Body of pancreas (tissue), 4 donors: Measurements from ENCODE around the gene ANKRD11. TPM values are rescaled to one million over a fixed set of nuclear protein-coding genes. Genes with fewer than 3 reads are reported as not detected.

Source experiments
- ATAC-seq: fragments of 150-250 bp; one replicate; pipeline ENCODE4 v1.9.1; 2016
- DNase-seq, 4 donors: peaks; one replicate each; pipeline ENCODE4 v3.0.0-alpha.2; 2019
- H3K27ac ChIP-seq, 4 donors: fragments of 200-600 bp; sonication (generic); 1 replicate in 3 of 4; 2 replicates in 1 of 4; pipeline versions ENCODE4 v1.5.1 to v1.6.1; 2016 to 2019; ENCODE audit warnings: mild to moderate bottlenecking in 1 of 4, mixed read lengths in 1 of 4, moderate library complexity in 1 of 4
- H3K27me3 ChIP-seq, 2 donors: fragments of 200-600 bp; sonication (generic); one replicate each; pipeline ENCODE4 v1.6.0; 2016; ENCODE audit warnings: mild to moderate bottlenecking in 1 of 2
- H3K36me3 ChIP-seq, 2 donors: fragments of 200-600 bp; sonication (generic); replicated peaks in 1 of 2; 2 replicates each; pipeline ENCODE4 v1.5.1; 2016; ENCODE audit warnings: low read depth in 2 of 2; ENCODE audit not compliant: insufficient read depth in 1 of 2
- H3K4me1 ChIP-seq: fragments of 200-600 bp; sonication (generic); one replicate; pipeline ENCODE4 v1.6.0; 2016
- H3K4me3 ChIP-seq, 2 donors: fragments of 200-600 bp; sonication (generic); 1 replicate in 1 of 2; 2 replicates in 1 of 2; pipeline ENCODE4 v1.5.1; 2016 to 2019
- H3K9me3 ChIP-seq, 3 donors: fragments of 200-600 bp; sonication (generic); 1 replicate in 2 of 3; 2 replicates in 1 of 3; pipeline ENCODE4 v1.5.1; 2016
- POLR2A ChIP-seq, 3 donors: fragments of 450-650 bp; IDR thresholded peaks; one replicate each; pipeline ENCODE4 v1.6.1; 2016; ENCODE audit warnings: antibody characterized with exemption in 3 of 3, mild to moderate bottlenecking in 2 of 3
- WGBS, 2 donors: methylation state at CpG; one replicate each; pipeline ENCODE4 v1.1.5; 2017; 5-methylcytosine and 5-hydroxymethylcytosine counted together
- intact Hi-C: fragments of 100-400 bp; cut with DNase I; formaldehyde crosslinking; loops from one replicate; pipeline ENCODE4 v1.15.1; 2023
- total RNA-seq, 2 donors: library from RNA; depleted of rRNA; stranded (reverse); fragments of >200 nt; gene quantifications; one replicate each; pipeline ENCODE4 v1.1.0, GENCODE V29; 2016
- TF ChIP-seq, protein P1 (sequence below), 7 experiments: fragments of 450-650 bp in 4 of 7; fragments of 200-600 bp in 3 of 7; sonication (generic) in 3 of 7; IDR thresholded peaks; one replicate each; pipeline ENCODE4 v1.5.1; 2016 to 2019; ENCODE audit warnings: antibody characterized with exemption in 7 of 7

ANKRD11 gene
- total RNA-seq, 2 donors from 2014 or later = 52.1 to 97.9 TPM

DNA sequence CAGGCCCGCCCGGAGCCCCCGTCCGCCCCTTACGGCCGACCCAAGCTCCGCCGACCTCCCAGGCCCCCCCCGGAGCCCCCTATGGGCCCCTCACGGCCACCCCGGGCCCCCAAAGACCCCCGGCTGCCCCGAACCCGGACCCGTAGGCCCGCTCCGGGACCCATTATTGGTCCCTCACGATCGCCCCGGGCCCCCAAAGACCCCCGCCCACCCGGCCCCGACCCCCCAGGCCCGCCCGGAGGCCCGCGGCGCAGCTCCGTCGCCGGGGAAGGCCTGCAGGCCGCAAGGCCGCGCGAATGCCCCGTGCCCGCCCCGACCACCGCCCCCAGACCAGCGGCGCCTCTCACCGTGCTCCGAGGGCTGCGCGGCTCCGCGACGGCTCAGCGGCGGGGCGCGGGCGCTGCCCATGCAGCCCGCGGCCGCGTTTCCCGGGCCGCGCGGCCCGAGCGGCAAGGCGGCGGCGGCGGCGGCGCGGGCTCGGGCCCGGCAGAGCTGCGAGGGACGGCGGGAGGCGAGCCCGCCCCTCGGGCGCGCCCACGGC, 393 bp downstream of the ANKRD11 start:
- DNase-seq (peak in 1 of 4 donors; percentile 35), ATAC-seq (no peak)
- Histone ChIP-seq H3K27ac (peak overlapping the region; percentile 91 to 99 (median 96)), H3K4me1 (peaks cover 51% of the 10 kb centered on the region), H3K27me3 (no peaks in the 10 kb centered on the region), H3K4me3 (peak overlapping the region; percentile 38 to 67), H3K36me3 (no peaks in the 10 kb centered on the region), H3K9me3 (no peaks in the 10 kb centered on the region)
- 0% methylated on average over 5 of the region's 81 CpGs; no CpG with 5 or more reads in 1 of the 2 donors for WGBS, 2 donors
- intact Hi-C loops = loop anchor here (10.0 kb wide), 1 partner anchor 75 kb away; no protein-coding TSS in a partner anchor
- no peak for TF ChIP-seq POLR2A (IDR thresholded peaks at IDR 0.05)
- TF ChIP-seq, protein P1, sequence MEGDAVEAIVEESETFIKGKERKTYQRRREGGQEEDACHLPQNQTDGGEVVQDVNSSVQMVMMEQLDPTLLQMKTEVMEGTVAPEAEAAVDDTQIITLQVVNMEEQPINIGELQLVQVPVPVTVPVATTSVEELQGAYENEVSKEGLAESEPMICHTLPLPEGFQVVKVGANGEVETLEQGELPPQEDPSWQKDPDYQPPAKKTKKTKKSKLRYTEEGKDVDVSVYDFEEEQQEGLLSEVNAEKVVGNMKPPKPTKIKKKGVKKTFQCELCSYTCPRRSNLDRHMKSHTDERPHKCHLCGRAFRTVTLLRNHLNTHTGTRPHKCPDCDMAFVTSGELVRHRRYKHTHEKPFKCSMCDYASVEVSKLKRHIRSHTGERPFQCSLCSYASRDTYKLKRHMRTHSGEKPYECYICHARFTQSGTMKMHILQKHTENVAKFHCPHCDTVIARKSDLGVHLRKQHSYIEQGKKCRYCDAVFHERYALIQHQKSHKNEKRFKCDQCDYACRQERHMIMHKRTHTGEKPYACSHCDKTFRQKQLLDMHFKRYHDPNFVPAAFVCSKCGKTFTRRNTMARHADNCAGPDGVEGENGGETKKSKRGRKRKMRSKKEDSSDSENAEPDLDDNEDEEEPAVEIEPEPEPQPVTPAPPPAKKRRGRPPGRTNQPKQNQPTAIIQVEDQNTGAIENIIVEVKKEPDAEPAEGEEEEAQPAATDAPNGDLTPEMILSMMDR (IDR thresholded peaks at IDR 0.05) = no peak

DNA sequence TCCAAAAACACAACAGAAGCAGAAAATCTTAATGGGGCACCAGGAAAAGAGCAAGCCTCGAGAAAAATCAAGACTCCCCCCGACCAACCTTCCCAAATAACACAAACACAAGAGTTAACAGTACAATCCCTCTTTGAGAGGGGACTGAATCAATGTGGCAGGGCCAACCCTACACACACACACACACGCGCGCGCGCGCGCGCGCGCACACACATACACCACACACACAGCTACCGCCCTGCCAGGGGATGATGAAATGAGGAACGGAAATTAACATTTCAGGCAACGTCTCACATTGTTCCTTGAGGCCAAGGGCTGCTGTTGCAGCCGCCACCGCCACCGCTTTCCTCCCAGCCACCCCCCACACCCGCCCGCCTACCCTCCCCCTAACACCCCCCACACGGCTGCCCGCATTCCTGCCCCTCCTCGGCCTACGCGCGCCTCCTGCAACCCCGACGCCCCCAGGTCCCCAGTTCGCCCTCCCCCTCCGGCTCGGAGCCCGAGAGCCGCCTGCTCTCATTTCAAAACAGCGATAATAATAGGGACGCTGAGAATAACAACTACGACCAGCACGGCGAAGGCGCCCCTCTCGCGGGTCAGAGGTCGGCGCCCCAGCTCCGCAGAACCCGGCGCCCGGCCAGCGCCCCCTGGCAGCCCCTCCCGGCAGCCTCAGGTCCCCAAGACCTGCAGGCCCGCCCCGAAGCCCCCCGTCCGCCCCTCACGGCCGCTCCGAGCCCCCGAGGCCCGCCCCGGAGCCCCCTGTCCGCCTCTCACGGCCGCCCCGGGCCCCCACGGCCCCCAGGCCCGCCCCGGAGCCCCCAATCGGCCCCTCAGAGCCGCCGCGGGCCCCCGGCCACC, 1.1 kb downstream of the ANKRD11 start:
- Histone ChIP-seq H3K4me1 (peaks cover 58% of the 10 kb centered on the region), H3K27ac (peak overlapping the region; percentile 91 to 99 (median 96)), H3K4me3 (peak overlapping the region; percentile 38 to 67), H3K36me3 (no peaks in the 10 kb centered on the region), H3K27me3 (no peaks in the 10 kb centered on the region), H3K9me3 (no peaks in the 10 kb centered on the region)
- 0% methylated on average over 22 to 54 of the region's 71 CpGs for WGBS, 2 donors
- TF ChIP-seq, protein P1 (IDR thresholded peaks at IDR 0.05) = peak in 5 of 7 experiments; percentile 27 to 73 (median 45)
- TF ChIP-seq POLR2A (IDR thresholded peaks at IDR 0.05) = peak in 2 of 3 donors; percentile 63 to 75
- ATAC-seq = peak; percentile 40
- intact Hi-C loops = loop anchor here (10.0 kb wide), 1 partner anchor 74 kb away; no protein-coding TSS in a partner anchor
- peak; percentile 81 to 93 (median 88) for DNase-seq

DNA sequence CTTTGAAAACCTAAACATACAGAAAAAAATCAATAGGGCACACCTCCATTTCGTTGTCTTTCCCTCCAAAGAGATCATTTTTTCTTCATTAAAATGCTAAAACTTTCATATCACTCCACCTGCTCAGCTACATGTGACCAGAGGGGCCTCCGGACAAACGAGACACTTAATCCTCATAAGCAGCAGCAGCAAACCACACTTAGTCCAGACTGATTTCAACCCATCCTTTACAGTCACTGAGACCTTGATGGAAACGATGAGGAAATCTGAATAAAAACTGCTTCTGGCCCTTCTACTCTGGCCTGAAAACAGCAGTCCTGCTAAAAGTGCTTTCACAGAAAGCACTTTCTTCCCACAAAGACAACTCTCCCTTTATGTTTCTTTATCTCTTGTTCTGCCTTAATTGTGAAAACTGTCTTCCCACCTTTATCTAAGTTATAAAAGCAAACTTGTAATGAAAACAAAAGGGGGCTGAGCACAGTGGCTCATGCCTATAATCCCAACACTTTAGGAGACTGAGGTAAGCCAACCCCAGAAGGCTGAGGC, 4.6 kb downstream of the ANKRD11 start:
- Histone ChIP-seq H3K27ac (peak overlapping the region in 2 of 4 donors; percentile 15 to 53), H3K36me3 (no peaks in the 10 kb centered on the region), H3K27me3 (no peaks in the 10 kb centered on the region), H3K4me3 (no peak overlapping the region), H3K9me3 (no peaks in the 10 kb centered on the region), H3K4me1 (peaks cover 79% of the 10 kb centered on the region)
- intact Hi-C loops = loop anchor here (10.0 kb wide), 1 partner anchor 71 kb away; no protein-coding TSS in a partner anchor
- DNase-seq = no peak
- TF ChIP-seq POLR2A (IDR thresholded peaks at IDR 0.05) = no peak
- TF ChIP-seq, protein P1 (IDR thresholded peaks at IDR 0.05) = no peak
- no peak for ATAC-seq
- WGBS, 2 donors = 14% methylated on average over 4 of the region's 4 CpGs

DNA sequence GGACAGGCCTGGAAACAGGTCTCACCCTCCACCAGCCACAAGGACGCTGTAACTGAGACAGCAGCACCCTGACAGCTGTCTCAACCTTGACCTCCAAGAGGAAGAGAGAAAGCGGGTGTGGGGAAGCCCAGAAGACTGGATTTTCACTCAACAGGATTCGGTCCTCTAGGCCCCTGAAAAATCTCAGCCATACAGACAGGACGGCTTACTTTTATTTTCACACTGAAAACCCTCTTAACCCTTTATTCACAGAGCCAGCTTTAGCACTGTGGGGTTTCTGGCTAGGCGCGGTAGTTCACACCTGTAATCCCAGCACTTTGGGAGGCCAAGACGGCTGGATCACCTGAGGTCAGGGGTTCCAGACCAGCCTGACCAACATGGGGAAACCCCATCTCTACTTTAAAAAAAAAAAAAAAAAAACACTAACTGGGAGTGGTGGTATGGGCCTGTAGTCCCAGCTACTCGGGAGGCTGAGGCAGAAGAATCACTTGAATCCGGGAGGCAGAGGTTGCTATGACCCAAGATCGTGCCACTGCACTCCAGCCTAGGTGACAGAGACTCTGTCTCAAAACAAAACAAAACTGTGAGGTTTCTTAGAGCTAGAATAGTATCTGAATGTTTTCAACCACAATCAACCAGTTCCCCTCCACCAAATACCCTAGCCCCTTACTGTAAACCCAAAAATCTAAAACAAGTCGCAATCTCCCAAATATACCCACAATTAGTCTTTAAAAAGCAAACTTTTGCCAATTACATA, 5.3 kb downstream of the ANKRD11 start:
- Histone ChIP-seq H3K27me3 (no peaks in the 10 kb centered on the region), H3K4me1 (peaks cover 82% of the 10 kb centered on the region), H3K4me3 (no peak overlapping the region), H3K27ac (peak overlapping the region in 2 of 4 donors; percentile 15 to 53), H3K36me3 (no peaks in the 10 kb centered on the region), H3K9me3 (no peaks in the 10 kb centered on the region)
- ATAC-seq (no peak), DNase-seq (no peak)
- intact Hi-C loops = loop anchor here (10.0 kb wide), 1 partner anchor 70 kb away; no protein-coding TSS in a partner anchor
- TF ChIP-seq, protein P1 (IDR thresholded peaks at IDR 0.05) = no peak
- no peak for TF ChIP-seq POLR2A (IDR thresholded peaks at IDR 0.05)
- 41 to 57% methylated on average over 11 of the region's 11 CpGs for WGBS, 2 donors
